GM12878 (cell line): ENCODE data around the gene COL11A1.
"Not testable (repeated sequence)": the region's sequence is repeated elsewhere in the genome, so short reads cannot be mapped to it uniquely, and the experiment has no call there.

ENCODE experiments used
- TCF12 ChIP-seq: IDR thresholded peaks from 2 replicates; pipeline ENCODE4 v1.6.1; 2011; ENCODE audit warnings: low read depth, mild to moderate bottlenecking, low read length
- TF ChIP-seq, protein P1 (sequence below): fragments of 450-650 bp; IDR thresholded peaks from 2 replicates; pipeline ENCODE4 v1.6.1; 2016; ENCODE audit warnings: mild to moderate bottlenecking

DNA sequence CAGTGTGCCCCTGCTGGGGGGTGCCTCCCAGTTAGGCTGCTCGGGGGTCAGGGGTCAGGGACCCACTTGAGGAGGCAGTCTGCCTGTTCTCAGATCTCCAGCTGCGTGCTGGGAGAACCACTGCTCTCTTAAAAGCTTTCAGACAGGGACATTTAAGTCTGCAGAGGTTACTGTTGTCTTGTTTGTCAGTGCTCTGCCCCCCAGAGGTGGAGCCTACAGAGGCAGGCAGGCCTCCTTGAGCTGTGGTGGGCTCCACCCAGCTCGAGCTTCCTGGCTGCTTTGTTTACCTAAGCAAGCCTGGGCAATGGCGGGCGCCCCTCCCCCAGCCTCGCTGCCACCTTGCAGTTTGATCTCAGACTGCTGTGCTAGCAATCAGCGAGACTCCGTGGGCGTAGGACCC is 175.0 kb downstream of the COL11A1 start:
- TF ChIP-seq TCF12, result not testable (repeated sequence)
- TF ChIP-seq, protein P1, sequence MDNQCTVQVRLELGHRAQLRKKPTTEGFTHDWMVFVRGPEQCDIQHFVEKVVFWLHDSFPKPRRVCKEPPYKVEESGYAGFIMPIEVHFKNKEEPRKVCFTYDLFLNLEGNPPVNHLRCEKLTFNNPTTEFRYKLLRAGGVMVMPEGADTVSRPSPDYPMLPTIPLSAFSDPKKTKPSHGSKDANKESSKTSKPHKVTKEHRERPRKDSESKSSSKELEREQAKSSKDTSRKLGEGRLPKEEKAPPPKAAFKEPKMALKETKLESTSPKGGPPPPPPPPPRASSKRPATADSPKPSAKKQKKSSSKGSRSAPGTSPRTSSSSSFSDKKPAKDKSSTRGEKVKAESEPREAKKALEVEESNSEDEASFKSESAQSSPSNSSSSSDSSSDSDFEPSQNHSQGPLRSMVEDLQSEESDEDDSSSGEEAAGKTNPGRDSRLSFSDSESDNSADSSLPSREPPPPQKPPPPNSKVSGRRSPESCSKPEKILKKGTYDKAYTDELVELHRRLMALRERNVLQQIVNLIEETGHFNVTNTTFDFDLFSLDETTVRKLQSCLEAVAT, result not testable (repeated sequence)
